ENCODE results near the gene PDE6C. TPM values are rescaled to one million over a fixed set of nuclear protein-coding genes. Genes with fewer than 3 reads are reported as not detected.

The PDE6C gene
- total and polyA plus RNA-seq, 2 donors (not counting 1 experiment from before 2014, with no cell fraction given): not detected

DNA sequence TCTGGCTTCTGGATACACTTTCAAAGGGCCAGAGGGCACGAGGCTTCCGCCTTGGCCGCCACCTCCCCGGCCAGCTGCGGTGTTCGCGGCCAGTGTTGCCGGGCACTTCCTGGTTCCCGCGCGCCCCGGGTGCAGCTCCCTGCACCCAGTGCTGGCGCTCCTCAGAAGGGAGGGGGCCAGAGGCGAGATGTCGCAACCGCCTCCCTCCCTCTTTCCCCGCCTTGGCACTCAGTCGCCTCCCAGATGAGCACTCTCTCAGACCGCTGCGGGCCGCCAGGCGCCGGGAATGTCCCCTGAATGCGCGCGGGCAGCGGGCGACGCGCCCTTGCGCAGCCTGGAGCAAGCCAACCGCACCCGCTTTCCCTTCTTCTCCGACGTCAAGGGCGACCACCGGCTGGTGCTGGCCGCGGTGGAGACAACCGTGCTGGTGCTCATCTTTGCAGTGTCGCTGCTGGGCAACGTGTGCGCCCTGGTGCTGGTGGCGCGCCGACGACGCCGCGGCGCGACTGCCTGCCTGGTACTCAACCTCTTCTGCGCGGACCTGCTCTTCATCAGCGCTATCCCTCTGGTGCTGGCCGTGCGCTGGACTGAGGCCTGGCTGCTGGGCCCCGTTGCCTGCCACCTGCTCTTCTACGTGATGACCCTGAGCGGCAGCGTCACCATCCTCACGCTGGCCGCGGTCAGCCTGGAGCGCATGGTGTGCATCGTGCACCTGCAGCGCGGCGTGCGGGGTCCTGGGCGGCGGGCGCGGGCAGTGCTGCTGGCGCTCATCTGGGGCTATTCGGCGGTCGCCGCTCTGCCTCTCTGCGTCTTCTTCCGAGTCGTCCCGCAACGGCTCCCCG, 45.7 kb upstream of the PDE6C start, which contains the start of gene FFAR4:
Gene FFAR4, plus strand, starts transcription at position 231 of the 842 bp plus-strand sequence. Its CDS starts 56 bp downstream, at position 287.
- Histone ChIP-seq H4K20me1 (ENCODE audit: control insufficient read depth, insufficient read depth, low read length, poor library complexity, severe bottlenecking) (no peaks in the 10 kb centered on the region), H3K9ac (ENCODE audit: low read length) (no peak within 1 kb of the TSS), H3K27me3 (replicated peaks in 1 of 4; ENCODE audit: control extremely low read depth in 1 of 4, control insufficient read depth in 3 of 4, insufficient read depth in 4 of 4, low read length in 3 of 4) (peaks cover 0 to 35% (median 8%) of the 10 kb centered on the region in 4 experiments), H3K79me2 (ENCODE audit: control insufficient read depth, insufficient read depth, low read length) (no peaks in the 10 kb centered on the region), H3K4me2 (replicated peaks; ENCODE audit: low read depth, low read length, poor library complexity, severe bottlenecking) (no peak within 1 kb of the TSS), H3K9me3 (ENCODE audit: control extremely low read depth in 1 of 3, control insufficient read depth in 2 of 3, insufficient read depth in 1 of 3, low read length in 2 of 3) (no peaks in the 10 kb centered on the region), H3K36me3 (replicated peaks in 1 of 2; ENCODE audit: control extremely low read depth in 1 of 2, control insufficient read depth in 1 of 2, extremely low read depth in 1 of 2, insufficient read depth in 2 of 2, low read length in 1 of 2) (no peaks in the 10 kb centered on the region), H3K27ac (ENCODE audit: low read length in 2 of 2) (no peak within 1 kb of the TSS), H2AFZ (ENCODE audit: insufficient read depth, low read depth, low read length, poor library complexity, severe bottlenecking) (no peak within 1 kb of the TSS), H3K4me1 (ENCODE audit: control insufficient read depth in 2 of 2, insufficient read depth in 2 of 2, low read length in 2 of 2) (no peaks in the 10 kb centered on the region), H3K4me3 (ENCODE audit: control extremely low read depth in 1 of 5, extremely low read depth in 1 of 5, insufficient read depth in 1 of 5, low read depth in 2 of 5, low read length in 4 of 5) (no peak within 1 kb of the TSS)
- intact Hi-C loops (cut with micrococcal nuclease): no loop called here
- DNase-seq (no peak), ATAC-seq (ENCODE audit: low read depth) (no peak)
- ChIA-PET POLR2A (no interaction called here), CTCF (no interaction called here)
- H3K27ac Mint-ChIP-seq: no peak within 1 kb of the TSS
- H3K4me3 Mint-ChIP-seq: no peak within 1 kb of the TSS
- 8% methylated on average over 85 of the region's 85 CpGs for WGBS (ENCODE audit: insufficient coverage)
- no peaks in the 10 kb centered on the region for H3K4me1 Mint-ChIP-seq
- H3K27me3 Mint-ChIP-seq: peaks cover 63% of the 10 kb centered on the region
- H3K9me3 Mint-ChIP-seq (ENCODE audit: insufficient read depth): no peaks in the 10 kb centered on the region
- TF ChIP-seq EZH2 (IDR thresholded peaks at IDR 0.05; ENCODE audit: borderline replicate concordance, insufficient read depth, low read depth, low read length, poor library complexity, severe bottlenecking) (no peak), CTCF (IDR thresholded peaks at IDR 0.05) (no peak)

All from B cell (primary cell).